ENCODE data around the gene ADAM21. TPM values are rescaled to one million over a fixed set of nuclear protein-coding genes. Genes with fewer than 3 reads are reported as not detected.
A peak's percentile ranks its signal among the peaks of the same experiment; 100 is the strongest.

ADAM21 gene
- polyA plus RNA-seq, 2 of the 4 experiments (the other 2 are of a cell fraction): 0.04 to 0.12 TPM

GRCh38 chr14:70436867-70437266, 15.1 kb upstream of the ADAM21 start:
- POLR2A ChIA-PET: no interaction called here
- no peak for DNase-seq (ENCODE audit: low read depth in 1 of 2, low spot score in 1 of 2)
- peaks cover 25% of the 10 kb centered on the region for H3K9me3 ChIP-seq
- TF ChIP-seq HEYL (CRISPR knock-in tag; IDR thresholded peaks at IDR 0.05) (no peak), SMC3 (IDR thresholded peaks at IDR 0.05) (no peak), MAFK (IDR thresholded peaks at IDR 0.05; ENCODE audit: partially characterized antibody) (no peak), JUN (IDR thresholded peaks at IDR 0.05) (no peak), HOXA7 (CRISPR knock-in tag; IDR thresholded peaks at IDR 0.05) (no peak), POLR2A (IDR thresholded peaks at IDR 0.05; ENCODE audit: low read length) (no peak), CBX8 (IDR thresholded peaks at IDR 0.05) (no peak), RFX5 (IDR thresholded peaks at IDR 0.05) (no peak), USF2 (IDR thresholded peaks at IDR 0.05) (no peak), MAX (IDR thresholded peaks at IDR 0.05) (no peak), CTCF (IDR thresholded peaks at IDR 0.05) (no peak), ZFP36 (IDR thresholded peaks at IDR 0.05; ENCODE audit: borderline replicate concordance, partially characterized antibody) (no peak), BHLHE40 (IDR thresholded peaks at IDR 0.05; ENCODE audit: low read depth, low read length) (no peak), CBX2 (IDR thresholded peaks at IDR 0.05; ENCODE audit: borderline replicate concordance, low read depth) (no peak)
- H3K4me1 ChIP-seq: no peaks in the 10 kb centered on the region
- no peak for ATAC-seq
- 1% methylated on average over 3 of the region's 4 CpGs for WGBS (ENCODE audit: missing lambda C conversion rate)
- no peak overlapping the region for H3K27ac ChIP-seq
- CTCF ChIA-PET: no interaction called here
- no peak overlapping the region for H3K4me2 ChIP-seq
- FAIRE-seq: no peak
- no peak overlapping the region for H3K4me3 ChIP-seq

- no peak overlapping the region for H3K4me2 ChIP-seq
- no peak overlapping the region for H3K4me3 ChIP-seq
- H3K4me1 ChIP-seq: no peaks in the 10 kb centered on the region
- FAIRE-seq: no peak
- TF ChIP-seq NFE2L2 (conservative IDR thresholded peaks at IDR 0.05; ENCODE audit: low read length) (no peak), CEBPB (IDR thresholded peaks at IDR 0.05) (no peak), HDAC2 (IDR thresholded peaks at IDR 0.05) (no peak), CBX2 (IDR thresholded peaks at IDR 0.05; ENCODE audit: borderline replicate concordance, low read depth) (no peak), HMGXB4 (CRISPR knock-in tag; IDR thresholded peaks at IDR 0.05; ENCODE audit: borderline replicate concordance) (no peak), TFCP2L1 (CRISPR knock-in tag; IDR thresholded peaks at IDR 0.05) (no peak), KDM5A (IDR thresholded peaks at IDR 0.05) (no peak), MAZ (IDR thresholded peaks at IDR 0.05; ENCODE audit: borderline replicate concordance, low read depth, low read length) (no peak)
- POLR2A ChIA-PET: no interaction called here
- ATAC-seq: no peak
- WGBS (ENCODE audit: missing lambda C conversion rate): 8% methylated on average over 3 of the region's 3 CpGs
- peaks cover 41% of the 10 kb centered on the region for H3K9me3 ChIP-seq
- CTCF ChIA-PET: interaction anchor here (0.6 kb wide), 1 partner anchor 272 kb away, joined by 3 read pairs; no protein-coding TSS in a partner anchor
- DNase-seq (ENCODE audit: low read depth in 1 of 2, low spot score in 1 of 2): no peak
- H3K27ac ChIP-seq: no peak overlapping the region
These were observed 10.3 kb upstream of the ADAM21 start for GRCh38 chr14:70441641-70442040.

GRCh38 chr14:70442750-70443149, 9.2 kb upstream of the ADAM21 start:
- peak in 1 of 2 experiments; percentile 34 for DNase-seq (ENCODE audit: low read depth in 1 of 2, low spot score in 1 of 2)
- no peak overlapping the region for H3K4me3 ChIP-seq

More at GRCh38 chr14:70442750-70443149, 9.2 kb upstream of the ADAM21 start:
- FAIRE-seq (no peak), ATAC-seq (no peak)
- Histone ChIP-seq H3K4me2 (no peak overlapping the region), H3K9me3 (peaks cover 46% of the 10 kb centered on the region), H3K27ac (no peak overlapping the region), H3K4me1 (no peaks in the 10 kb centered on the region)
- CTCF ChIA-PET: no interaction called here
- WGBS (ENCODE audit: missing lambda C conversion rate): under 1% methylated on average over 4 of the region's 4 CpGs
- POLR2A ChIA-PET: no interaction called here
- TF ChIP-seq PBX3 (IDR thresholded peaks at IDR 0.05) (no peak), E2F6 (IDR thresholded peaks at IDR 0.05; ENCODE audit: borderline replicate concordance, low read depth) (no peak), NR3C1 (IDR thresholded peaks at IDR 0.05) (no peak), MYC (IDR thresholded peaks at IDR 0.05; ENCODE audit: borderline replicate concordance, low read length) (no peak), RARB (CRISPR knock-in tag; IDR thresholded peaks at IDR 0.05) (no peak), RFX5 (IDR thresholded peaks at IDR 0.05) (no peak), MAFK (IDR thresholded peaks at IDR 0.05; ENCODE audit: partially characterized antibody) (no peak), KDM5A (IDR thresholded peaks at IDR 0.05) (no peak), POLR2A (IDR thresholded peaks at IDR 0.05; ENCODE audit: low read length) (no peak), SREBF2 (IDR thresholded peaks at IDR 0.05) (no peak), CBX2 (IDR thresholded peaks at IDR 0.05; ENCODE audit: borderline replicate concordance, low read depth) (no peak), ZNF302 (CRISPR knock-in tag; IDR thresholded peaks at IDR 0.05) (no peak), HOXB5 (CRISPR knock-in tag; IDR thresholded peaks at IDR 0.05) (no peak), PHF8 (IDR thresholded peaks at IDR 0.05; ENCODE audit: borderline replicate concordance, low read depth) (no peak), FOXS1 (CRISPR knock-in tag; IDR thresholded peaks at IDR 0.05) (no peak), MAX (IDR thresholded peaks at IDR 0.05) (no peak)

All from A549 (cell line).